PFSK-1 (cell line): Measurements from ENCODE around the gene ZNF491.
A peak's percentile ranks its signal among the peaks of the same experiment; 100 is the strongest.

Source experiments
- FOXP2 ChIP-seq: optimal IDR thresholded peaks from 2 replicates; pipeline ENCODE3; 2011; ENCODE audit warnings: borderline replicate concordance, control low read depth, inconsistent platforms; ENCODE audit not compliant: insufficient read depth; ENCODE audit errors: extremely low read length, extremely low read depth
- POLR2AphosphoS5 ChIP-seq: IDR thresholded peaks from 2 replicates; pipeline ENCODE4 v1.6.1; 2012; ENCODE audit warnings: low read depth, mild to moderate bottlenecking, control low read depth, low read length, moderate library complexity
- SIN3A ChIP-seq: IDR thresholded peaks from 2 replicates; pipeline ENCODE4 v1.6.1; 2012; ENCODE audit warnings: mild to moderate bottlenecking, low read length, moderate library complexity, borderline replicate concordance; ENCODE audit not compliant: insufficient read depth
- TAF1 ChIP-seq: IDR thresholded peaks from 2 replicates; pipeline ENCODE4 v1.6.1; 2012; ENCODE audit warnings: low read length, control low read depth, borderline replicate concordance; ENCODE audit not compliant: insufficient read depth
- TF ChIP-seq, protein P1 (sequence below), 2 experiments: IDR thresholded peaks; 2 replicates each; pipeline versions ENCODE4 v1.6.1 to v1.8.0; 2011 to 2012; ENCODE audit warnings: low read depth in 2 of 2, low read length in 2 of 2, control low read depth in 1 of 2, inconsistent platforms in 1 of 2, mild to moderate bottlenecking in 1 of 2, moderate library complexity in 1 of 2; ENCODE audit not compliant: insufficient read depth in 1 of 2

The ZNF491 gene

GRCh38 chr19:11787536-11787935 is 10.8 kb upstream of the ZNF491 start:
- TF ChIP-seq POLR2AphosphoS5: no peak
- no peak for TF ChIP-seq SIN3A
- no peak for TF ChIP-seq TAF1
- TF ChIP-seq FOXP2: no peak
- TF ChIP-seq, protein P1, sequence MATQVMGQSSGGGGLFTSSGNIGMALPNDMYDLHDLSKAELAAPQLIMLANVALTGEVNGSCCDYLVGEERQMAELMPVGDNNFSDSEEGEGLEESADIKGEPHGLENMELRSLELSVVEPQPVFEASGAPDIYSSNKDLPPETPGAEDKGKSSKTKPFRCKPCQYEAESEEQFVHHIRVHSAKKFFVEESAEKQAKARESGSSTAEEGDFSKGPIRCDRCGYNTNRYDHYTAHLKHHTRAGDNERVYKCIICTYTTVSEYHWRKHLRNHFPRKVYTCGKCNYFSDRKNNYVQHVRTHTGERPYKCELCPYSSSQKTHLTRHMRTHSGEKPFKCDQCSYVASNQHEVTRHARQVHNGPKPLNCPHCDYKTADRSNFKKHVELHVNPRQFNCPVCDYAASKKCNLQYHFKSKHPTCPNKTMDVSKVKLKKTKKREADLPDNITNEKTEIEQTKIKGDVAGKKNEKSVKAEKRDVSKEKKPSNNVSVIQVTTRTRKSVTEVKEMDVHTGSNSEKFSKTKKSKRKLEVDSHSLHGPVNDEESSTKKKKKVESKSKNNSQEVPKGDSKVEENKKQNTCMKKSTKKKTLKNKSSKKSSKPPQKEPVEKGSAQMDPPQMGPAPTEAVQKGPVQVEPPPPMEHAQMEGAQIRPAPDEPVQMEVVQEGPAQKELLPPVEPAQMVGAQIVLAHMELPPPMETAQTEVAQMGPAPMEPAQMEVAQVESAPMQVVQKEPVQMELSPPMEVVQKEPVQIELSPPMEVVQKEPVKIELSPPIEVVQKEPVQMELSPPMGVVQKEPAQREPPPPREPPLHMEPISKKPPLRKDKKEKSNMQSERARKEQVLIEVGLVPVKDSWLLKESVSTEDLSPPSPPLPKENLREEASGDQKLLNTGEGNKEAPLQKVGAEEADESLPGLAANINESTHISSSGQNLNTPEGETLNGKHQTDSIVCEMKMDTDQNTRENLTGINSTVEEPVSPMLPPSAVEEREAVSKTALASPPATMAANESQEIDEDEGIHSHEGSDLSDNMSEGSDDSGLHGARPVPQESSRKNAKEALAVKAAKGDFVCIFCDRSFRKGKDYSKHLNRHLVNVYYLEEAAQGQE (IDR thresholded peaks at IDR 0.05; ENCODE audit: insufficient read depth in 1 of 2, low read depth in 2 of 2, low read length in 2 of 2): no peak

DNA sequence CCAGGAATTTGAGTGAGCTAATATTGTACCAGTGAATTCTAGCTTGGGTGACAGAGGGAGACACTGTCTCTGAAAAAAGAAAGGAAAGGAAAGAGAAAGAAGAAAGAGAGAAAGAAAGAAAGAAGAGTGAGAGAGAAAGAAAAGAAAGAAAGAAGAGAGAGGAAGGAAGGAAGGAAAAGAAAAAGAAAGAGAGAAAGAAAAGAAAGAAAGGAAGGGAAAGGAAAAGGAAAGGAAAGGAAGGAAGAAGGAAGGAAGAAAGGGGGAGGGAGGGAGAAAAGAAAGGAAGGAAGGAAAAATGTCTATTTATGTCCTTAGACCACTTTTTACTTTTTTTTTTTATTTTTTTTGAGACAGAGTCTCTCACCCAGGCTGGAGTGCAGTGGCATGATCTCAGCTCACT is 5.4 kb upstream of the ZNF491 start:
- TF ChIP-seq, protein P1 (IDR thresholded peaks at IDR 0.05; ENCODE audit: insufficient read depth in 1 of 2, low read depth in 2 of 2, low read length in 2 of 2): no peak
- TF ChIP-seq TAF1: no peak
- TF ChIP-seq POLR2AphosphoS5: no peak

DNA sequence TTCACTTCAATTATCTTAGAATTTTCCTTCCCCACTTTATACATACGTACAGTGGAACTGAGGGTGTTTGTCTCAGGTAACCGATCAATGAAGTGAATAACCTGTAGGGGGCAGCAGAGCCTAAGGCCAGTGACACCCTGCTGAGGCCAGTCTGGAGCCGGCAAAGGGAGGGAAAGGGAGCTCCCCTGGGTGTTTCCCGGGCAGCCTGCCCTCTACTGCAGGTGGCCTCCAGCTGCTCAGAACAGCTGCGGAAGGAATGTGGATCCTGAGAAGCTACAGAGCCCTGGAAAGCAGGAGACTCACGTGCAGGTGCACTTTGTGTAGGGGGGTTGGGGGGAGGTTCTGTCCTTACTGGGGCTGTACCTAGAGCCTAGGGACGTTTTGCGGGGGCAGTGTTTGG is 832 bp upstream of the ZNF491 start:
- peak; percentile 32 for TF ChIP-seq FOXP2
- no peak for TF ChIP-seq TAF1

DNA sequence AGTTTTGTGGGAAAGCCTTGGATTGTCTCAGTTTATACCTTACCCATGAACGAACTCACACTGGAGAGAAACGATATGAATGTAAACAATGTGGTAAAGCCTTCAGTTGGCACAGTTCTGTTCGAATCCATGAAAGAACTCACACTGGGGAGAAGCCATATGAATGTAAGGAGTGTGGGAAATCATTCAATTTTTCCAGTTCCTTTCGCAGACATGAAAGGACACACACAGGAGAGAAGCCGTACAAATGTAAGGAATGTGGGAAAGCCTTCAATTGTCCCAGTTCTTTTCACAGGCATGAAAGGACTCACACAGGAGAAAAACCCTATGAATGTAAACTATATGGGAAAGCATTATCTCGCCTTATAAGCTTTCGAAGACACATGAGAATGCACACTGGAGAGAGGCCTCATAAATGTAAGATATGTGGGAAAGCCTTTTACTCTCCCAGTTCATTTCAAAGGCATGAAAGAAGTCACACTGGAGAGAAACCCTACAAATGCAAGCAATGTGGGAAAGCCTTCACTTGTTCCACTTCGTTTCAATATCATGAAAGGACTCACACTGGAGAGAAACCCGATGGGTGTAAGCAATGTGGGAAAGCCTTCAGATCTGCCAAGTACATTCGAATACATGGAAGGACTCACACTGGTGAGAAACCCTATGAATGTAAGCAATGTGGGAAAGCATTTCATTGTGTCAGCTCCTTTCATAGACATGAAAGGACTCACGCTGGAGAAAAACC is 8.2 kb downstream of the ZNF491 start:
- TF ChIP-seq FOXP2: no peak

DNA sequence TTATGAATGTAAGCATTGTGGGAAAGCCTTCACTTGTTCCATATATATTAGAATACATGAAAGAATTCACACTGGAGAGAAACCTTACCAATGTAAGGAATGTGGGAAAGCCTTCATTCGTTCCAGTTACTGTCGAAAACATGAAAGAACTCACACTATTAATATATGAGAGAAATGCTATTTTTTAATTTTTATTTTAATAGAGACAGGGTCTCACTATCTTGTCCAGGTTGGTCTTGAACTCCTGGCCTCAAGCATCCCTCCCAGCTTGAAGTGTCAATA is 8.7 kb downstream of the ZNF491 start:
- TF ChIP-seq POLR2AphosphoS5: no peak
- no peak for TF ChIP-seq TAF1
- TF ChIP-seq FOXP2: no peak
- TF ChIP-seq SIN3A: no peak
- TF ChIP-seq, protein P1 (IDR thresholded peaks at IDR 0.05; ENCODE audit: insufficient read depth in 1 of 2, low read depth in 2 of 2, low read length in 2 of 2): no peak

DNA sequence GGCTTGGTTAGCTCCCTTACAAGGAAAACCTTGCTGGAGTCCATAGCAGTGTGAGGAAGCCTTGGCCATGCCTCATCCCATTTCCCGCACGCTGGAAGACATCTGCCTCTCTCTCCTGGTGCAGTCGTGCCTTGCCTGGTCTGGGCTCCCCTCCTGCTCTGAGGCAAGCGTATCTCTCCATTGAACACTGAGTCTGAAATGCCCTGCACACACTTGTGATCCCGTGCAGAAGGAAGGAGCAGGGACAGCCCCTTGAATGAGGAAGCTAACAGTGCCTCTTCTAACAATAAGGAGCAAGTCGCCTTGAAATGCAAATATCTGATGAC is 15.3 kb downstream of the ZNF491 start:
- TF ChIP-seq TAF1 (no peak), SIN3A (no peak), FOXP2 (no peak), POLR2AphosphoS5 (no peak)
- TF ChIP-seq, protein P1 (IDR thresholded peaks at IDR 0.05; ENCODE audit: insufficient read depth in 1 of 2, low read depth in 2 of 2, low read length in 2 of 2): no peak
